Fibroblast of skin of left quadriceps (primary cell): ENCODE results near the gene SLC9A8.

Experiments used
- DNase-seq, 2 experiments: peaks; one replicate each; pipeline ENCODE4 v3.0.0-alpha.2; 2013; ENCODE audit warnings: low read depth in 2 of 2

SLC9A8 gene

DNA sequence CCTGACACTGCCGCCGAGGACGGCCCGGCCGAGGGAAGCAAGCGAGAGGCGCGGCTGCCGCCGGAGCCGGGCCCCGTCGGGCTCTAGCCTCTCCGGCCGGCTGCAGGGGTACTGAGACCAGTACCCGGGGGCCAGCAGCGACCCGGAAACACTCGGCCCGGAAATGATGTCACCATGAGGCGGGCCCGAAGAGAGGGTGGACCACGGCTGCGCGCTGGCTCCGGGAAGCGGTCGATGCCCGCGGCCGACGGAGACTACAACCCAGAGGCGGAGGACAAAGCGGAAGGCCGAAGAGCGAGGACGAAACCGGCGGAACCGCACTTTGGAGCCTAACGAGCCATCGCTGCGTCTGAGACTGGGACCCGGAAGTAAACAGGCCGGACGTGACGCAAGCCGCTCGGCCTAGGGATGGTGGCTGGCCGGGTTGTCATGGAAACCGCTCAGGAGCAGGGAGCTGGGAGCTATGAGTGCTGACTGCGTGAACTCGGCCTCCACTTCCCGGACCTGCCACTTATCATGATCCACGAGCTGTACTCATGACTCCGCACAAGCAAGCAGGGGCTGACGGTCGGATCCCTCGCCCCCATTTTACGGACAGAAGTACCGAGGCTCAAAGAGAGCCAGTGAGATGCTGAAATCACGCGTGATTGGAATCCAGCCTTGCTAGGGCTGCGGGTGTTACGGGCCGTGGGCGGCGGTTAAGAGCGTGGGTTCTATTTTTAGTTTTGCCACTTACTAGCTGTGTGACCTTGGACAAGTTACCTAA, 102.9 kb downstream of the SLC9A8 start, which contains the start of gene SPATA2:
TSS of gene SPATA2 (minus strand) at position 150 of the 766 bp plus-strand sequence. CDS start 7,039 bp downstream, outside the sequence.
- peak; percentile 88 for DNase-seq

DNA sequence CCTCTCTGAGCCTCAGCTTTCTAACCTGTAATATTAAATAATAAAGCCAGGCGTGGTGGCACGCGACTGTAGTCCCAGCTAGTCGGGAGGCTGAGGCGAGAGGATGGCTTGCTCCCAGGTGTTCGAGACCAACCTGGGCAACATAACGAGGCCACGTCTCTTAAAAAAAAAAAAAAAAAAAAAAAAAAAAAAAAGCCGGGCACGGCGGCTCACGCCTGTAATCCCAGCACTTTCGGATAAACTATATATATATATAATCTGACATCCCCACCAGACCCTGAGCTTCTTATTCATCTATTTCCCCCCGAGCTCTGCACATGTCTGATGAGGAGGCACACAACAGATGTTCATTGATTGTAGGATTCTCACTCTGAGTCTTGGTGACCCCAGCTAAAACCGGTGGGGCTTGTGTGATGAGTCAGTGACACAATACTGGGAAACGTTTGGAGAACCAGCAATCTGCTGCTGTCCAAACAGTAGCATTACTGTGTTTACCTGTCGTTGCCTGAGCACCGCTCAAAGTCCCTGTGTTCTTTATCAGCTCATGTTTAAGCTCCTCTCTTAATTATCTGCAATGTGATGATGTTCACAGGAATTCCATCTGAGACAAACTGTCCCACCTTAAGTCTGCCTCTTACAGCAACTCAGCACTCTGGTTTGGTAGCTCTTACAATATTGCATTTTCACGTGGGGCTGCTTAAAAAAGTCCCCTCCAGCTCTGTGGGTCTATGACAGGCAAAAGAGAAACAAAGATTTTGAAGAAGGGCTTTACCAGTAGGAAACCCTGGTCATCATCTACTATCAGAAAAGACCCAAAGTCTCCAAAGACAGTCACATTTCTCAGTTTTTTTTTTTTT, 103.7 kb downstream of the SLC9A8 start:
- DNase-seq, result no peak

DNA sequence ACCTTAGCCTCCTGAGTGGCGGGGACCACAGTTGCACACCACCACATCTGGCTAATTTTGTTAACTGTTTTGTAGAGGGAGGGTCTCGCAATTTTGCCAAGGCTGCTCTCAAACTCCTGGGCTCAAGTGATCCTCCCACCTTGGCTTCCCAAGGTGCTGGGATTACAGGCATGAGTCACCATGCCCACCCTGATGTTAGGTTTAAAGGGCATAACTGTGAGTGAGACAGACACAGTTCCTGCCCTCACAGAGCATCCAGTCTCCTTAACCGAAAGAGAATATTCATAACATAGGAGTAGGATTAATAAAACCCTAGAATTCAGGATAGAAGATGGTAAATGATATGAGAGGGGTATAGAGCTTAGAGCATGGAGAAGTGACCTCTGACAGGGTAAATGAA, 105.8 kb downstream of the SLC9A8 start:
- no peak for DNase-seq

DNA sequence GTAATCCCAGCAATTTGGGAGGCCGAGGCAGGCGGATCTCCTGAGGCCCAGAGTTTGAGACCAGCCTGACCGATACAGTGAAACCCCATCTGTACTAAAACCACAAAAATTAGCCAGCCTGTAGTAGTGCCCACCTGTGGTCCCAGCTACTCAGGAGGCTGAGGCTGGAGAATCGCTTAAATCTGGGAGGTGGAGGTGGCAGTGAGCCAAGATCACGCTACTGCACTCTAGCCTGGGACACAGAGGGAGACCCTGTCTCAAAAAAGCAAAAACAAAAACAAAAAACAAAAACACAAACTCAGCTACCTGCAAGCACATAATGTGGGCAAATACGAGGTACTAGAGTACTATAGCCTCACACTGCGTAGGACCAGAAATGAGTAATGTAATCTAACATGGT, 106.4 kb downstream of the SLC9A8 start:
- DNase-seq, result no peak

DNA sequence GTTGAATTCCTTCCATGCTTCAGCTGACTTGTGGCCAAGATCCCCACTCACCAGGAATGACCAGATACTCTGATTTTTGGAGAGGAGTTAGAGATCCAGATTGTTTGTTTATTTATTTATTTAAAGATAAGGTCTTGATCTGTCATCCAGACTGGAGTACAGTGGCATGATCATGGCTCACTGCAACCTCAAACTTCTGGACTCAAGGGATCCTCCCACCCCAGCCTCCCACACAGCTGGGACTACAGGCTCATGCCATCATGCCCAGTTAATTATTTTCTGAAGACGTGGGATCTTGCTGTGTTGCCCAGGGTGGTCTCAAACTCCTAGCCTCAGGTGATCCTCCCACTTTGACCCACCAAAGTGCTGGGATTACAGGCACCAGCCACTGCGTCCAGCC, 106.8 kb downstream of the SLC9A8 start:
- no peak for DNase-seq

DNA sequence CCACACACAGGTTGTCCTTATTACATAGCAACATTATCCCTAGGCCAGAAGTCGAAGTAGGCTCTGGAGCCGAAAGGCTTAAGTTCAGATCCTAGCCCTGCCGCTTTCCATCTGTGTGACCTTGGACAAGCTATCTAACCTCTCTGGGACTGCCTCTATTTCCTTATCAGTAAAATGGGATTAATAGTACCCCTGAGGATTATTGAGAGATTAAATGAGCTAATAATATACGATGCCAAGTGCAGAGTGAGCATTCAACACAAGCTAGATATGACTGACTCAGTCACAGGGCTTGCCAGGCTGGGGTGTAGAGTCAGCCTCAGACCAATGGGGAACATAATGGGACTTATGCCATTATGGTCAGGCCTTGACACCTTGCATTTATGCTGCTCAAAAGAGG, 111.6 kb downstream of the SLC9A8 start:
- no peak for DNase-seq

DNA sequence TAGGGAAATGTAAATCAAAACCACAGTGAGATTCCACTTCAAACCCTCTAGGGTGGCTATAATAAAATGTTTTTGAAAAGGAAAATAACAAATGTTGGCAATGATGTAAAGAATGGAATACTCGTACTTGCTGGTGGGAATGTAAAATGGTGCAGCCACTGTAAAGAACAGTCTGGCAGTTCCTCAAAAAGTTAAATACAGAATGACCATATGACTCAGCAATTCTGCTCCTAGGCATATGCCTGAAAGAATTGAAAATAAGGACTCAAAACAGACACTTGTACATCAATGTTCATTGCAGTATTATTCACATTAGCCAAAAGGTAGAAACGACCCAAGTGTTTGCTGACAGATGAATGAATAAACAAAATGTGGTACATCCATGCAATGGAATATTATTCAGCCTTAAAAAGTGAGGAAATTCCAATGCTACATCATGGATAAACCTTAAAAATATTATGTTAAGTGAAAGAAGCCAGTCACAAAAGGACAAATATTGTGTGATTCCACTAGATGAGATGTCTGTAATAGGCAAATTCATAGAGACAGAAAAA, 113.3 kb downstream of the SLC9A8 start:
- no peak for DNase-seq

DNA sequence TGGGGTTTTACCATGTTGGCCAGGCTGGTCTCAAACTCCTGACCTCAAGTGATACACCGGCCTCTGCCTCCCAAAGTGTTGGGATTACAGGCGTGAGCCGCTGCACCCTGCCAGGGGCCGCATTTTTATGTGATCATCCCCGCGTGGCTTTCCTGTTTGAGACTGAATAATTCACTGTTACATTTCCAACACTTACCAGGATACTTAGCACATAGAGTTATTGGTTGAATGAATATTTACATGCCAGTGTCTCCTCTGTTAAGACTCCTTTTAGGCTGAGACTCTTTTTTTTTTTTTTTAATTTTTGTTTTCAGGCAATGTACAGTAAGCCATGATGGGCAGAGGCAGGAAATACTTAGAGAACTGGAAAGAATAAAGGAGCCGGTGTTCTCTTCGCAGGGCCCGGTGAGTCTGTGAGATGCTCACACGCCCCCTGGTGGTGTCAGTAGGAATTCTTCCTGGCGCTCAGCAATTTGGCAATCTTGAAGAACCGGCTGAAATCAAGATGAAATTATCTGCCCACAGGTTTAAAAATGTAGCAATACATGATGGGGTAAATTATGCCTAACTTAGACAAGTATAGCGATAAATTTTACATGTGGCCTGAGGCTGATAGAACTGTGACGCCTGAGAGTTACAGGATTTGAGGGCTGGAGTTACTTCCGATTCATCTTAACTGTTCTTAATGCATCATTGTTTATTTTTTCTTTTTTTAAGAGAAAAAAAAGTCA, 115.9 kb downstream of the SLC9A8 start:
- DNase-seq, result peak; percentile 57 to 58

DNA sequence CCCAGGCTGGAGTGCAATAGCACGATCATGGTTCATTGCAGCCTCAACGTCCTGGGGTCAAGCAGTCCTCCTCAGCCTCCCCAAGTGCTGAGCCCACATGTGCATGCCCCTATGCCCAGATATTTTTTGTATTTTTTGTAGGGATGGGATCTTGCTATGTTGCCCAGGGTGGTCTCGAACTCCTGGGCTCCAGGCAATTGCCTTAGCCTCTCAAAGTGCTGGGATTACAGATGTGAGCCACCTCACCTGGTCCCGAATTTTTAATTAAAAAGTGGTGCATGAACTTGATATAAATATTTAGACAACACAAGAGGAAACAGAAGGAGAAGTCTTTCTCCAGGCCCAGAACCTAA, 116.5 kb downstream of the SLC9A8 start:
- no peak for DNase-seq

DNA sequence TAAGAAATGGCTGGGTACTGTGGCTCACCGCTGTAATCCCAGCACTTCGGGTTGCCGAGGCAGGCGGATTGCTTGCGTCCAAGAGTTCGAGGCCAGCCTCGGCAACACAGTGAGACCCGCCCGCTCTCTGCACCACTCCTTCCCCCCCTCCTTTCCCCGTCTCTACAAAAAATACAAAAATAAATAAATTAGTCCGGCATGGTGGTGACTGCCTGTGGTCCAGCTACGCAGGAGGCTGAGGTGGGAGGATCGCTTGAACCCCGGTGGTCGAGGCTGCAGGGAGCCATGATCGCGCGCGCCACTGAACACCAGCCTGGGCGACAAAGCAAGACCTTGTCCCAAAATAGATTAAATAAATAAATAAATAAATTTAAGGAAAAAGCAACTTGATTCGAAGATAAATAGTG, 123.1 kb downstream of the SLC9A8 start:
- no peak for DNase-seq

DNA sequence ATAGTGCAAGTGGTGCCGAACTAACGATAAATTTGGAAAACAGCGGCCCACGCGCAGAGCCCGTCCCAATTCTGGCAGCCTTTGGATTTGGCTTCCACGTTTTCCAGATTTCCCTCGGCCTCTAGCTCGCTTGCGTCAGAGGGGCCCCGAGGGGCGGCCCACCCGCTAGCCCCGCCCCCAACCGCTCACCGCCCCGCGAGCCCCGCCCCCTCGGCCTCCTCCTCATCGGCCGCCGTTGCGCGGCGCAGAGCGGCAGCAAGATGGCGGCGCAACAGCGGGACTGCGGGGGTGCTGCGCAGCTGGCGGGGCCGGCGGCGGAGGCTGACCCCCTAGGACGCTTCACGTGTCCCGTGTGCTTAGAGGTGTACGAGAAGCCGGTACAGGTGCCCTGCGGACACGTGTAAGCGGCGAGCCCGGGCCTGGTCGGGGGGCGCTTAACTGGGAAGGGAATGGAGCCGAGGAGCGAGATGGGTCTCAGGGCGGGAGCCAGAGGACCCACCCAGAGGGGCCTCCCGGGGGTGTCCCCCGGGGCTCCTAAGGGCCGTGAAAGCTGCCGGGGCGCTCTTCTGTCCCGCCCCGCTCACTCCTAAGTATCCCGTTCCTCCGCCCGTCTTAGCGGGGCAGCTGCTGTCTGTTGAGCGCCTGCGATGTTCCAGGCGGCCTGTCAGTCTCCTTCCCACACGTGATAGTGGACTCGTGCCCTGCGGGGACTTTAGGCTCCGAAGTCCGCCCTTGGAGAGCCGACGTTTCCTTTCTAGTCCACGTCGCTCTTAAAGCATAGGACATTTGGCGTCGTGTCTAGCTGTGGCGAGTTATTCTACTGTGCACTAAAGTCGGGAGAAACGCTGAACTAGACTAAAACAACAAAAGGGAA, 123.8 kb downstream of the SLC9A8 start, which contains the start of gene RNF114:
TSS of gene RNF114 (plus strand) at position 245 of the 874 bp plus-strand sequence. CDS start at position 261, 16 bp downstream.
- DNase-seq, result peak; percentile 81 to 85

DNA sequence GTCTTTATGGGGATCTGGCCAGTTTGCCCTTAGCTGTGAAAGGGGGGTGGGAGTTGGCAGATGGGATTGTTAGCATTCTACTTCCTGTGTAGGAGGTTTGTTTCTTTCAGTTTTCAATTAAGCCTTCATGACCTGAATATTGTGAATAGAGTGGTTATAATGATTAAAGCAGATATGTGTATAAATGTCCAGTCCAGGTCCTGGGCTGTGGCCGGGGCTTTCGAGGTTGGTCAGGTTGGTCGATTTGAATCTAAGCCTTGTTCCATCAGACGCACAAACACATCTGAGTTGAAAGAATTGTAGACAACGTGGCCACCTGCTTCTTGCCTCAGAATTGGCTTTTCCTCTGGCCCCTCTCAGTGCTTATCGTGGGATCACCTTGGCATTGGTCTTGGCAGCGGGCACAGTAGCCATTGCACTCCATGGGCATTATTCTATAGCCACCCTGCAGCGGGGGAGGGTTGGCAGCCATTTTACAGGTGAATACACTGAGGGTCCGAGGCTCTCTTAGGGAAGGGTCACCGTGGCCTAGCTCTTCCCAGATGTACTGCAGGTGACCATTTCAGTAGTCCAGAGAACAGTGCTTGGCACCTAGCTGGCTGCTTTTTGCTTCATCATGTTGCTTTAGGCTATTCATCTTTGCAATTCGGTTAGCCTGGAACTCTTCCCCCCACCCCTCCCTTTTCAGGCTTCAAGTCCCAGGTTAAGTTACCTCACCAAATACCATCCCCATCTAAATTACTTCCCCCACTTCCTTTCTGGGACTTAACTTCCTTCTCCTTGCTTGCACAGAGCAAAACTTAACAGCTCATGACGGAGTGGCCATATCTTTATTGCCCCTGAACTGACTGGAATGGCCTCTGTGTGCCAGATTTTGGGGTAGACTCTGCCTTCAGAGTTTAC, 124.7 kb downstream of the SLC9A8 start:
- no peak for DNase-seq

DNA sequence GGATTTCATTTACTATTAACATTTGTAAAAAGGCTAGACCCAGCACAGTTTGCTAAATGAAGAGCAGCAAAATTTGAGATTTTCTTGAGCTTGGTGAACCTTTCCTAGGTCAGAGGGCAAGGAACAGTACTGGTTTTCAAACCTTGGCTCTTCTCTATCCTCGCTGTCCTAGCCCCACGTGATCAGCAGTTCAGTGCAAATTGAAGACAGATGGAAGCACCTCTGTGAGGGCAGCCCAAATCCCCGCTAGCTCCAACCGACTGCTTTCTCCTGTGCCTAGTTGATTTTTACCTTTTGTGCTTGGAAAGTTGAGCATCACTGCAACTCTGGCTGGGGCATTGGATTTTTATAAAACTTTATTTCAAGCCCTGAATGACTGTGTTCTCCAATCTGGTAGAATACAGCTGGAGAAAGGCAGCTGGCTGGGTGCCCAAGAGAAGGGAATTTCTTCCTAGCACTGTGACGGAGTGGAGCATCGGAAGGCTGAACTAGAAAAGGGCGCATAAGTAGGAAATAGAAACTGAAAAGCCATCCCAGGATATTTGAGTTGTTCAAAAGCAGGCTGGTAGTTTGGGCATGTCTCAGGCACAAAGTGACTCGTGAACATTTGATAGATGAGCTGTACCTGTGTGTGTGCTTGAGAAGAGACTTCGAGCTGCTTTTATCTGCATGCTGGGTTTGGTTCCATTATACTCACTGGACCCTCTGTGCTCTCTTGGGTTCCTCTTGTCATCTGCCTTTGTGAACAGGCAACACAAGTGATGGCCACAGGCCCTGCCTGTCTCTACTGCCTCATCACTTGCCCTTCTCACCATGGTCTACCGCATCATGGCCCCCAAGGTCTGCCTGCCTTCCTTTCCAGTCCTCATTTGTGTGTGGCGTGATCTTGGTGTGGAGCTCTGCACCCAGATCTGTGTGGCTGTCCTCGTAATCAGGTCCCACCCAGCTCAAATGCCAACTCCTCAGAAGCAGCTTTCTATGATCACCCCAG, 125.8 kb downstream of the SLC9A8 start:
- peak; percentile 50 to 60 for DNase-seq

DNA sequence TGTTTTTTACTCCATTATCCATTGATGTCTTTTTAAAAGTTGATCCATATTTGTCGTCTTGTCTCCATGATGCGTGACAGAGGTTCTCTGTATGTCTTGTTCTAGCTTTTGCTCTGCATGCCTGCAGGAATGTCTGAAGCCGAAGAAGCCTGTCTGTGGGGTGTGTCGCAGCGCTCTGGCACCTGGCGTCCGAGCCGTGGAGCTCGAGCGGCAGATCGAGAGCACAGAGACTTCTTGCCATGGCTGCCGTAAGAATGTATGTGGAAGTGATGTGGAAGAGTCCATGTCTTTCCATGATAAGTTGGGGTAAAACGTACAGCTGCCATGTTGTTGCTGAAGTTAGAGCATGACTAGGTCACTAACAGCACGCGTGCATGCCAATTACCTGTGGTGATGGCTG, 128.8 kb downstream of the SLC9A8 start:
- DNase-seq, result no peak
